K562 (cell line): Measurements from ENCODE around the gene GUCA2B. TPM values are rescaled to one million over a fixed set of nuclear protein-coding genes. Genes with fewer than 3 reads are reported as not detected.

Source experiments
- JUND ChIP-seq, 2 experiments: IDR thresholded peaks; 2 replicates in 1 of 2; 3 replicates in 1 of 2; pipeline ENCODE4 v1.6.1; 2011; ENCODE audit warnings: borderline replicate concordance in 2 of 2, low read depth in 2 of 2, low read length in 2 of 2, improper control_type of control experiment in 1 of 2, missing biosample characterization in 1 of 2, missing genetic modification characterization in 1 of 2, missing genetic modification reagents in 1 of 2
- KHSRP ChIP-seq: fragments of 450-650 bp; IDR thresholded peaks from 2 replicates; pipeline ENCODE4 v1.6.1; 2017
- ZFP36 ChIP-seq: fragments of 150-350 bp; IDR thresholded peaks from 2 replicates; pipeline ENCODE4 v1.6.1; 2018; ENCODE audit warnings: low read length, low read depth; ENCODE audit not compliant: partially characterized antibody
- ZNF318 ChIP-seq, 2 experiments: fragments of 450-650 bp; IDR thresholded peaks; 2 replicates each; pipeline ENCODE4 v1.6.1; 2016; ENCODE audit warnings: mild to moderate bottlenecking in 2 of 2, borderline replicate concordance in 1 of 2, low read depth in 1 of 2, moderate library complexity in 1 of 2
- ZNF584 ChIP-seq: fragments of 200-800 bp; sonication (Bioruptor generic); IDR thresholded peaks from 2 replicates; pipeline ENCODE4 v1.6.1; 2016; ENCODE audit warnings: low read depth, mild to moderate bottlenecking, missing genetic modification characterization, missing compliant biosample characterization
- polyA plus RNA-seq, 8 experiments: library from polyadenylated mRNA; depleted of rRNA in 4 of 8; stranded (reverse) in 5 of 8; unstranded in 3 of 8; fragments of >200 nt; fragmentation: Nextera tagmentation in 2 of 8; fragmentation: Illumina TruSeq in 1 of 8; extraction: Ambion mirVana in 2 of 8; extraction: Trizol in 1 of 8; gene quantifications; 2 replicates each; pipeline versions ENCODE4 v1.2.1 to v1.2.3, GENCODE V29; 2011 to 2014; ENCODE audit warnings: inconsistent platforms in 1 of 8, missing spikeins in 1 of 8
- total RNA-seq, 7 experiments: library from RNA; depleted of rRNA in 6 of 7; stranded (reverse); fragments of >200 nt in 6 of 7; fragmentation: Illumina TruSeq in 2 of 7; extraction: Trizol in 2 of 7; gene quantifications; 2 replicates each; pipeline versions ENCODE4 v1.2.1 to v1.2.3, GENCODE V29; 2011 to 2021; ENCODE audit warnings: low replicate concordance in 1 of 7

GUCA2B gene
- total and polyA plus RNA-seq, 9 of the 15 experiments (the other 6 are each of a cell fraction or from before 2014, with no cell fraction given) = not detected

- TF ChIP-seq ZNF318 (IDR thresholded peaks at IDR 0.05; ENCODE audit: borderline replicate concordance in 1 of 2, low read depth in 1 of 2) = no peak
- no peak for TF ChIP-seq ZNF584
- TF ChIP-seq ZFP36 = no peak
- no peak for TF ChIP-seq KHSRP
- no peak for TF ChIP-seq JUND (IDR thresholded peaks at IDR 0.05; ENCODE audit: borderline replicate concordance, low read depth, low read length)
- TF ChIP-seq JUND (tag; IDR thresholded peaks at IDR 0.05; ENCODE audit: borderline replicate concordance, low read depth, low read length) = no peak
- TF ChIP-seq, all 486 proteins: peak for 0
Measured at GRCh38 chr1:42148166-42148565, 5.0 kb upstream of the GUCA2B start (continued).
